CD14-positive monocyte (primary cell): ENCODE measurements around the gene GP1BA. TPM values are rescaled to one million over a fixed set of nuclear protein-coding genes. Genes with fewer than 3 reads are reported as not detected.

Experiments used
- DNase-seq, 3 donors: peaks; one replicate each; pipeline ENCODE4 v3.0.0-alpha.2; 2011 to 2022
- H2AFZ ChIP-seq: 2 replicates; pipeline ENCODE4 v1.6.0; 2012; ENCODE audit warnings: mild to moderate bottlenecking, low read depth, low read length, inconsistent platforms; ENCODE audit not compliant: insufficient read depth, poor library complexity, severe bottlenecking
- H3K27ac ChIP-seq, 2 donors: 1 replicate in 1 of 2; 2 replicates in 1 of 2; pipeline ENCODE4 v1.5.1; 2012 to 2013; ENCODE audit warnings: low read length in 2 of 2, control low read depth in 1 of 2, inconsistent platforms in 1 of 2, low read depth in 1 of 2, mild to moderate bottlenecking in 1 of 2
- H3K27me3 ChIP-seq, 2 donors: one replicate each; pipeline versions ENCODE4 v1.6.0 to v1.6.1; 2011 to 2013; ENCODE audit warnings: low read length in 2 of 2; ENCODE audit not compliant: control insufficient read depth in 2 of 2, insufficient read depth in 2 of 2
- H3K36me3 ChIP-seq, 2 donors: replicated peaks in 1 of 2; 1 replicate in 1 of 2; 2 replicates in 1 of 2; pipeline versions ENCODE4 v1.5.1 to v1.6.1; 2012 to 2013; ENCODE audit warnings: low read length in 2 of 2, control low read depth in 1 of 2, inconsistent platforms in 1 of 2, mild to moderate bottlenecking in 1 of 2; ENCODE audit not compliant: insufficient read depth in 2 of 2, control insufficient read depth in 1 of 2
- H3K4me1 ChIP-seq, 2 donors: 1 replicate in 1 of 2; 2 replicates in 1 of 2; pipeline versions ENCODE4 v1.5.1 to v1.6.1; 2012 to 2013; ENCODE audit warnings: low read length in 2 of 2, control low read depth in 1 of 2, inconsistent platforms in 1 of 2, mild to moderate bottlenecking in 1 of 2, moderate library complexity in 1 of 2; ENCODE audit not compliant: insufficient read depth in 2 of 2, control insufficient read depth in 1 of 2
- H3K4me2 ChIP-seq: replicated peaks from 2 replicates; pipeline ENCODE3; 2012; ENCODE audit warnings: low read length, moderate library complexity, mild to moderate bottlenecking; ENCODE audit not compliant: poor library complexity, severe bottlenecking; ENCODE audit errors: extremely low read depth
- H3K4me3 ChIP-seq, 3 experiments: fragments of 200-600 bp in 1 of 3; sonication (generic) in 1 of 3; replicated peaks in 1 of 3; 1 replicate in 2 of 3; 2 replicates in 1 of 3; pipeline ENCODE4 v1.5.1; 2011 to 2013; ENCODE audit warnings: low read length in 3 of 3, mild to moderate bottlenecking in 3 of 3, control low read depth in 2 of 3, low read depth in 2 of 3, inconsistent platforms in 1 of 3, moderate library complexity in 1 of 3
- H3K79me2 ChIP-seq: 2 replicates; pipeline ENCODE4 v1.6.0; 2012; ENCODE audit warnings: mild to moderate bottlenecking, control low read depth, inconsistent platforms, low read length, moderate library complexity; ENCODE audit not compliant: insufficient read depth
- H3K9ac ChIP-seq: 2 replicates; pipeline ENCODE4 v1.6.0; 2017; ENCODE audit warnings: low read length, mild to moderate bottlenecking; ENCODE audit not compliant: insufficient read depth, poor library complexity, severe bottlenecking
- H3K9me3 ChIP-seq, 2 donors: replicated peaks in 1 of 2; 1 replicate in 1 of 2; 2 replicates in 1 of 2; pipeline versions ENCODE4 v1.5.1 to v1.6.1; 2012 to 2013; ENCODE audit warnings: low read length in 2 of 2, control low read depth in 1 of 2; ENCODE audit not compliant: control insufficient read depth in 1 of 2, insufficient read depth in 1 of 2
- H4K20me1 ChIP-seq: 2 replicates; pipeline ENCODE4 v1.6.0; 2012; ENCODE audit warnings: mild to moderate bottlenecking, low read length, control low read depth, moderate library complexity; ENCODE audit not compliant: insufficient read depth
- H3K27ac Mint-ChIP-seq, 7 donors: one replicate each; pipeline ENCODE4 v1.8.0; 2020; ENCODE audit warnings: mild to moderate bottlenecking in 7 of 7, mixed read lengths in 7 of 7, moderate library complexity in 6 of 7, inconsistent platforms in 2 of 7
- H3K27me3 Mint-ChIP-seq, 3 donors: one replicate each; pipeline ENCODE4 v1.8.0; 2021 to 2022; ENCODE audit warnings: low read depth in 3 of 3, mild to moderate bottlenecking in 3 of 3, mixed read lengths in 3 of 3, moderate library complexity in 3 of 3, inconsistent platforms in 1 of 3
- H3K36me3 Mint-ChIP-seq, 2 donors: one replicate each; pipeline ENCODE4 v1.8.0; 2020; ENCODE audit warnings: mixed read lengths in 2 of 2, inconsistent platforms in 1 of 2, mild to moderate bottlenecking in 1 of 2
- H3K4me1 Mint-ChIP-seq: one replicate; pipeline ENCODE4 v1.8.0; 2020; ENCODE audit warnings: mild to moderate bottlenecking, mixed read lengths
- H3K4me3 Mint-ChIP-seq, 2 donors: one replicate each; pipeline ENCODE4 v1.8.0; 2020; ENCODE audit warnings: mild to moderate bottlenecking in 2 of 2, mixed read lengths in 2 of 2, moderate library complexity in 1 of 2
- H3K9me3 Mint-ChIP-seq, 7 donors: one replicate each; pipeline ENCODE4 v1.8.0; 2020 to 2022; ENCODE audit warnings: mixed read lengths in 7 of 7, mild to moderate bottlenecking in 6 of 7, moderate library complexity in 6 of 7, inconsistent platforms in 2 of 7
- WGBS: methylation state at CpG from one replicate; pipeline ENCODE4 v1.1.5; 2013; ENCODE audit warnings: missing lambda C conversion rate; ENCODE audit not compliant: insufficient coverage; 5-methylcytosine and 5-hydroxymethylcytosine counted together
- intact Hi-C, 2 donors: fragments of 100-400 bp; cut with micrococcal nuclease; formaldehyde crosslinking; loops; one replicate each; pipeline versions ENCODE4 v1.15.0 to v1.15.1; 2023
- polyA plus RNA-seq, 3 donors: library from polyadenylated mRNA; depleted of rRNA in 1 of 3; unstranded in 2 of 3; stranded (reverse) in 1 of 3; fragments of 300-500 nt in 2 of 3; fragments of >200 nt in 1 of 3; fragmentation: Illumina TruSeq in 2 of 3; gene quantifications; 1 replicate in 2 of 3; 2 replicates in 1 of 3; pipeline ENCODE4 v1.2.3, GENCODE V29; 2012 to 2021
- TF ChIP-seq, protein P1 (sequence below): fragments of 200-600 bp; IDR thresholded peaks from one replicate; pipeline ENCODE4 v1.8.0; 2022; ENCODE audit warnings: antibody characterized with exemption, mild to moderate bottlenecking

GP1BA gene
- polyA plus RNA-seq, 3 donors = 0.24 to 0.29 TPM; not detected in 1

GRCh38 chr17:4901648-4902344 is 30.3 kb upstream of the GP1BA start:
- 34% methylated on average over 35 of the region's 48 CpGs for WGBS
- Mint-ChIP-seq H3K27me3 (peaks cover 41 to 61% (median 54%) of the 10 kb centered on the region in 3 donors), H3K4me3 (peak overlapping the region; percentile 89 to 91), H3K27ac (peak overlapping the region; percentile 71 to 97 (median 91)), H3K36me3 (peaks cover 15 to 19% of the 10 kb centered on the region in 2 donors), H3K4me1 (peaks cover 43% of the 10 kb centered on the region), H3K9me3 (peaks cover 0 to 12% (median 3%) of the 10 kb centered on the region in 7 donors)
- peak overlapping the region; percentile 89 for H3K4me2 ChIP-seq
- H3K9me3 ChIP-seq = no peaks in the 10 kb centered on the region
- TF ChIP-seq, protein P1, sequence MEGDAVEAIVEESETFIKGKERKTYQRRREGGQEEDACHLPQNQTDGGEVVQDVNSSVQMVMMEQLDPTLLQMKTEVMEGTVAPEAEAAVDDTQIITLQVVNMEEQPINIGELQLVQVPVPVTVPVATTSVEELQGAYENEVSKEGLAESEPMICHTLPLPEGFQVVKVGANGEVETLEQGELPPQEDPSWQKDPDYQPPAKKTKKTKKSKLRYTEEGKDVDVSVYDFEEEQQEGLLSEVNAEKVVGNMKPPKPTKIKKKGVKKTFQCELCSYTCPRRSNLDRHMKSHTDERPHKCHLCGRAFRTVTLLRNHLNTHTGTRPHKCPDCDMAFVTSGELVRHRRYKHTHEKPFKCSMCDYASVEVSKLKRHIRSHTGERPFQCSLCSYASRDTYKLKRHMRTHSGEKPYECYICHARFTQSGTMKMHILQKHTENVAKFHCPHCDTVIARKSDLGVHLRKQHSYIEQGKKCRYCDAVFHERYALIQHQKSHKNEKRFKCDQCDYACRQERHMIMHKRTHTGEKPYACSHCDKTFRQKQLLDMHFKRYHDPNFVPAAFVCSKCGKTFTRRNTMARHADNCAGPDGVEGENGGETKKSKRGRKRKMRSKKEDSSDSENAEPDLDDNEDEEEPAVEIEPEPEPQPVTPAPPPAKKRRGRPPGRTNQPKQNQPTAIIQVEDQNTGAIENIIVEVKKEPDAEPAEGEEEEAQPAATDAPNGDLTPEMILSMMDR = no peak
- H3K36me3 ChIP-seq = peaks cover 8 to 10% of the 10 kb centered on the region in 2 donors
- H3K4me3 ChIP-seq = peak overlapping the region; percentile 21 to 83 (median 30)
- H3K27ac ChIP-seq = peak overlapping the region; percentile 33 to 80
- H2AFZ ChIP-seq = no peak overlapping the region
- peak; percentile 84 to 92 (median 89) for DNase-seq
- peak overlapping the region; percentile 65 for H3K9ac ChIP-seq
- H3K79me2 ChIP-seq = no peaks in the 10 kb centered on the region
- intact Hi-C loops = loop anchor here (1.0 to 10.0 kb wide), 3 partner anchors 46 to 163 kb away; partner anchors contain the start of genes PFN1 (in 1 of the 2) and SPAG7 (in 1 of the 2)
- H3K27me3 ChIP-seq = peaks cover 0 to 26% of the 10 kb centered on the region in 2 donors
- H4K20me1 ChIP-seq = no peaks in the 10 kb centered on the region
- H3K4me1 ChIP-seq = peaks cover 47 to 52% of the 10 kb centered on the region in 2 donors

GRCh38 chr17:4902540-4902939 is 29.5 kb upstream of the GP1BA start:
- Mint-ChIP-seq H3K9me3 (peaks cover 0 to 10% (median 3%) of the 10 kb centered on the region in 7 donors), H3K4me1 (peaks cover 43% of the 10 kb centered on the region), H3K27ac (peak overlapping the region; percentile 71 to 96 (median 85)), H3K27me3 (peaks cover 41 to 63% (median 59%) of the 10 kb centered on the region in 3 donors), H3K36me3 (peaks cover 7 to 12% of the 10 kb centered on the region in 2 donors), H3K4me3 (peak overlapping the region; percentile 58 to 68)
- Histone ChIP-seq H3K79me2 (no peaks in the 10 kb centered on the region), H3K4me2 (peak overlapping the region; percentile 89), H3K9ac (peak overlapping the region; percentile 49), H3K4me1 (peaks cover 47 to 52% of the 10 kb centered on the region in 2 donors), H3K36me3 (peaks cover under 1 to 2% of the 10 kb centered on the region in 2 donors), H2AFZ (no peak overlapping the region), H3K27ac (peak overlapping the region in 1 of 2 donors; percentile 80), H3K9me3 (no peaks in the 10 kb centered on the region), H4K20me1 (no peaks in the 10 kb centered on the region), H3K4me3 (peak overlapping the region in 1 of 3 experiments; percentile 83), H3K27me3 (peaks cover 0 to 26% of the 10 kb centered on the region in 2 donors)
- TF ChIP-seq, protein P1 = no peak
- DNase-seq = peak in 1 of 3 donors; percentile 20
- intact Hi-C loops = loop anchor here (5.0 to 10.0 kb wide), 2 partner anchors 45 to 162 kb away; partner anchors contain the start of gene PFN1 (in 1 of the 2)
- 54% methylated on average over 3 of the region's 8 CpGs for WGBS
